ENCODE measurements around the gene SPAG17. TPM values are rescaled to one million over a fixed set of nuclear protein-coding genes. Genes with fewer than 3 reads are reported as not detected.

SPAG17 gene
- total RNA-seq, 1 donor from 2014 or later: 1.9 TPM

DNA sequence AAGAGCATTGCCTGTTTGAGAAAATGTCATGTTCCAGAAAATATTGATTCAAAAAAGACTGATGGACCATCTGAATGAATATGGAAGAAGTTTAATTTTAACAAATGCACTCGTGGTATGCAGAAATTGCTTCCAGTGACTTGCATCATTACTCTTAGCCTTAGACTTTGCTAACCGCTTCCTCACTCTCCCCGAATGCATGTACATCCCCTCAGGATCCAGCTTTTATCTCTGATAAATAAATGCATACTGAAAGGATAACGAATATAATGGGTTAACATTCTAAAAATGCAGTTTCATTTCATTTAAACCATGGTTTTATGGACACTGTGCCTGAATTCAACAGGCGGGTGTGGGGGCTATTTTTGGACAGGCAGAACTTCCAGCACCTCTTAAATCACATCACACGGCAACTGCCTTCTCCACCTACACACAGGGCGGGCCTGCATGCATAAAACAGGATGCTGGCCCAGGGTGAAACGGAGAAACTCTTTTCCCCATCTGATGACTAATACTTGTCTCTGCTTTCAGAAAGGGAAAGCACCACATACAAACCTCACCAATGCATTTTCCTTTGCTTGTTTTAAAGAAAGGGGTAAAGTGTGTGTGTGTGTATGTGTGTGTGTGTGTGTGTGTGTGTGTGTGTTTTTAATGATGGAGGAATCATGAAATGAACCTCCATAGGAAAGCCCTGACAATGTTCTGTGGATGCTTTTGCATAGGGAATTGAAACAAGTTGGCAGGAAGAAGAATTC is 48.7 kb downstream of the SPAG17 start:
- no peak overlapping the region for H3K4me3 ChIP-seq (ENCODE audit: insufficient read depth, low read depth, low read length)
- no peak overlapping the region for H3K27ac Mint-ChIP-seq (ENCODE audit: unreplicated experiment)

DNA sequence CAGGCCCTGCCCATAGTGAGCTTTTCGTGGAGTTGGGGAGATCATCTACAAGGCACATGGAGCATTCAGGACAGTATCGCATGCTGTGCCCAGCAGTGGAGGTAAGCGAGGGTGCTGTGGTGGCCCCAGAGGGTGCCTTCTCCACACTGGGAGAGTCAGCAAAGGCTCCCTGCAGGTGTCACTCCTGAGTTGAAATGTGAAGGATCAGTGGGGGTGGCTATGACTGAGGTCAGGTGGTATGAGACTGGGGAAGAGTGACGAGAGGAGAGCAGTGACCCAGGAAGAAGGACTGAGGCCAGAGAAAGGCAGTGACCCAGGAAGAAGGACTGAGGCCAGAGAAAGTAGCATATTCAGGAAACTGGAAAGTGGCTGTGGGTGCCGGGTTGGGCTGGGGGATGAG is 53.0 kb downstream of the SPAG17 start:
- H4K20me1 ChIP-seq (ENCODE audit: insufficient read depth, low read length): no peaks in the 10 kb centered on the region
- H3K9me3 ChIP-seq (ENCODE audit: insufficient read depth, low read depth, low read length): no peaks in the 10 kb centered on the region
- no peak overlapping the region for H3K9ac ChIP-seq (ENCODE audit: low read length)
- H3K27me3 ChIP-seq (ENCODE audit: insufficient read depth, low read length): no peaks in the 10 kb centered on the region
- Mint-ChIP-seq H3K4me3 (ENCODE audit: unreplicated experiment) (no peak overlapping the region), H3K36me3 (ENCODE audit: low read depth, unreplicated experiment) (no peaks in the 10 kb centered on the region), H3K4me1 (ENCODE audit: low read depth, unreplicated experiment) (peaks cover 22% of the 10 kb centered on the region), H3K27me3 (ENCODE audit: low read depth, unreplicated experiment) (peaks cover 2% of the 10 kb centered on the region), H3K27ac (ENCODE audit: unreplicated experiment) (no peak overlapping the region), H3K9me3 (ENCODE audit: unreplicated experiment) (no peaks in the 10 kb centered on the region)
- peaks cover 10% of the 10 kb centered on the region for H3K4me1 ChIP-seq (ENCODE audit: insufficient read depth, low read length)
- DNase-seq (ENCODE audit: low read depth) (no peak), FAIRE-seq (no peak)
- H3K27ac ChIP-seq (ENCODE audit: low read depth, low read length): no peak overlapping the region
- no peak overlapping the region for H3K4me2 ChIP-seq (ENCODE audit: low read length)
- H3K36me3 ChIP-seq (ENCODE audit: insufficient read depth, low read length): no peaks in the 10 kb centered on the region
- TF ChIP-seq EZH2 (IDR thresholded peaks at IDR 0.05; ENCODE audit: insufficient read depth, low read length): no peak
- TF ChIP-seq, protein P1, sequence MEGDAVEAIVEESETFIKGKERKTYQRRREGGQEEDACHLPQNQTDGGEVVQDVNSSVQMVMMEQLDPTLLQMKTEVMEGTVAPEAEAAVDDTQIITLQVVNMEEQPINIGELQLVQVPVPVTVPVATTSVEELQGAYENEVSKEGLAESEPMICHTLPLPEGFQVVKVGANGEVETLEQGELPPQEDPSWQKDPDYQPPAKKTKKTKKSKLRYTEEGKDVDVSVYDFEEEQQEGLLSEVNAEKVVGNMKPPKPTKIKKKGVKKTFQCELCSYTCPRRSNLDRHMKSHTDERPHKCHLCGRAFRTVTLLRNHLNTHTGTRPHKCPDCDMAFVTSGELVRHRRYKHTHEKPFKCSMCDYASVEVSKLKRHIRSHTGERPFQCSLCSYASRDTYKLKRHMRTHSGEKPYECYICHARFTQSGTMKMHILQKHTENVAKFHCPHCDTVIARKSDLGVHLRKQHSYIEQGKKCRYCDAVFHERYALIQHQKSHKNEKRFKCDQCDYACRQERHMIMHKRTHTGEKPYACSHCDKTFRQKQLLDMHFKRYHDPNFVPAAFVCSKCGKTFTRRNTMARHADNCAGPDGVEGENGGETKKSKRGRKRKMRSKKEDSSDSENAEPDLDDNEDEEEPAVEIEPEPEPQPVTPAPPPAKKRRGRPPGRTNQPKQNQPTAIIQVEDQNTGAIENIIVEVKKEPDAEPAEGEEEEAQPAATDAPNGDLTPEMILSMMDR (IDR thresholded peaks at IDR 0.05; ENCODE audit: insufficient read depth, low read depth, low read length): no peak
- H3K4me3 ChIP-seq (ENCODE audit: insufficient read depth, low read depth, low read length): no peak overlapping the region
- no peak overlapping the region for H2AFZ ChIP-seq (ENCODE audit: low read depth, low read length)
- no peaks in the 10 kb centered on the region for H3K79me2 ChIP-seq (ENCODE audit: insufficient read depth, low read length)

More for the DNA sequence above, 48.7 kb downstream of the SPAG17 start:
- Histone ChIP-seq H3K4me2 (ENCODE audit: low read length) (peak overlapping the region; percentile 82), H2AFZ (ENCODE audit: low read depth, low read length) (peak overlapping the region; percentile 6), H3K9me3 (ENCODE audit: insufficient read depth, low read depth, low read length) (no peaks in the 10 kb centered on the region), H3K9ac (ENCODE audit: low read length) (peak overlapping the region; percentile 4), H3K4me1 (ENCODE audit: insufficient read depth, low read length) (peaks cover 10% of the 10 kb centered on the region), H3K36me3 (ENCODE audit: insufficient read depth, low read length) (no peaks in the 10 kb centered on the region), H4K20me1 (ENCODE audit: insufficient read depth, low read length) (no peaks in the 10 kb centered on the region), H3K27me3 (ENCODE audit: insufficient read depth, low read length) (no peaks in the 10 kb centered on the region), H3K79me2 (ENCODE audit: insufficient read depth, low read length) (no peaks in the 10 kb centered on the region), H3K27ac (ENCODE audit: low read depth, low read length) (peak overlapping the region; percentile 35)
- TF ChIP-seq, protein P1 (IDR thresholded peaks at IDR 0.05; ENCODE audit: insufficient read depth, low read depth, low read length): no peak
- no peak for TF ChIP-seq EZH2 (IDR thresholded peaks at IDR 0.05; ENCODE audit: insufficient read depth, low read length)
- peak; percentile 86 for DNase-seq (ENCODE audit: low read depth)
- H3K4me3 Mint-ChIP-seq (ENCODE audit: unreplicated experiment): no peak overlapping the region
- no peaks in the 10 kb centered on the region for H3K9me3 Mint-ChIP-seq (ENCODE audit: unreplicated experiment)
- H3K27me3 Mint-ChIP-seq (ENCODE audit: low read depth, unreplicated experiment): peaks cover 2% of the 10 kb centered on the region
- no peaks in the 10 kb centered on the region for H3K36me3 Mint-ChIP-seq (ENCODE audit: low read depth, unreplicated experiment)
- H3K4me1 Mint-ChIP-seq (ENCODE audit: low read depth, unreplicated experiment): peaks cover 21% of the 10 kb centered on the region
- FAIRE-seq: no peak

DNA sequence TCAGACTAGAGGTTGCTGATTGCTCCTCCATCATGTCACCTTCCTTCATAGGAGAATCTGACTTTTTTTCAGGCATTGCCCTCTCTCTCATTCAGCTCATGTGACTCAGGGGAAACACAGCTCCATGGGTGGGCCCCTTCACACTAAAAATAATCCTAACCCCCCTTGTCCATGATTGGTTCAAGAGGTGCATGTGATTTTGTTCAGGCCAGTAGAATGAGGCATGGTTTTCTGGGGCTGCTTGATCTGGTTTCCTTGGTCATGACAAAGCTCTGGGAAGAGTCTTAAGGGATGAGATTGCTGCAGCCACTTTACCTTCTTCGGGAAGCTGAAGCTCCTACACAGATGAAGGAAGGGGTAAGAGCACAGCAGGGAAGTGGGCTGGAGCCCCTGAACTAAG is 56.3 kb downstream of the SPAG17 start:
- H2AFZ ChIP-seq (ENCODE audit: low read depth, low read length): no peak overlapping the region
- no peaks in the 10 kb centered on the region for H3K79me2 ChIP-seq (ENCODE audit: insufficient read depth, low read length)
- H3K4me3 Mint-ChIP-seq (ENCODE audit: unreplicated experiment): no peak overlapping the region
- no peaks in the 10 kb centered on the region for H3K27me3 ChIP-seq (ENCODE audit: insufficient read depth, low read length)
- no peaks in the 10 kb centered on the region for H3K36me3 Mint-ChIP-seq (ENCODE audit: low read depth, unreplicated experiment)
- no peak overlapping the region for H3K4me2 ChIP-seq (ENCODE audit: low read length)
- no peaks in the 10 kb centered on the region for H3K4me1 ChIP-seq (ENCODE audit: insufficient read depth, low read length)
- FAIRE-seq (no peak), DNase-seq (ENCODE audit: low read depth) (no peak)
- peaks cover 2% of the 10 kb centered on the region for H3K27me3 Mint-ChIP-seq (ENCODE audit: low read depth, unreplicated experiment)
- H3K27ac Mint-ChIP-seq (ENCODE audit: unreplicated experiment): no peak overlapping the region
- TF ChIP-seq EZH2 (IDR thresholded peaks at IDR 0.05; ENCODE audit: insufficient read depth, low read length): no peak
- TF ChIP-seq, protein P1 (IDR thresholded peaks at IDR 0.05; ENCODE audit: insufficient read depth, low read depth, low read length): no peak
- no peaks in the 10 kb centered on the region for H3K9me3 ChIP-seq (ENCODE audit: insufficient read depth, low read depth, low read length)
- no peaks in the 10 kb centered on the region for H3K9me3 Mint-ChIP-seq (ENCODE audit: unreplicated experiment)
- no peaks in the 10 kb centered on the region for H3K36me3 ChIP-seq (ENCODE audit: insufficient read depth, low read length)
- no peak overlapping the region for H3K4me3 ChIP-seq (ENCODE audit: insufficient read depth, low read depth, low read length)
- no peak overlapping the region for H3K9ac ChIP-seq (ENCODE audit: low read length)
- no peaks in the 10 kb centered on the region for H4K20me1 ChIP-seq (ENCODE audit: insufficient read depth, low read length)
- peaks cover 4% of the 10 kb centered on the region for H3K4me1 Mint-ChIP-seq (ENCODE audit: low read depth, unreplicated experiment)
- no peak overlapping the region for H3K27ac ChIP-seq (ENCODE audit: low read depth, low read length)

All from astrocyte (in vitro differentiated cells and primary cell).